ENCODE data around the gene TMEM203. TPM values are rescaled to one million over a fixed set of nuclear protein-coding genes. Genes with fewer than 3 reads are reported as not detected.
A peak's percentile ranks its signal among the peaks of the same experiment; 100 is the strongest.

TMEM203 gene
- total RNA-seq, 2 experiments from 2014 or later: 30.0 to 31.1 TPM

- ChIA-PET POLR2A (interaction anchor here (0.8 to 2.9 kb wide), 11 partner anchors 13 to 61 kb away, joined by 3 to 18 read pairs (median 5); partner anchors contain the start of genes CYSRT1, NDOR1, TMEM203 and TPRN), CTCF (interaction anchor here (0.7 to 3.4 kb wide), 9 partner anchors 13 to 153 kb away, joined by 3 to 14 read pairs (median 11); partner anchors contain the start of genes NDOR1, RNF208, TMEM203 and TPRN)
- Mint-ChIP-seq H3K27ac (peak overlapping the region; percentile 81), H3K4me1 (ENCODE audit: low read depth) (peaks cover 40% of the 10 kb centered on the region), H3K36me3 (peaks cover 20% of the 10 kb centered on the region), H3K27me3 (no peaks in the 10 kb centered on the region), H3K4me3 (peak overlapping the region; percentile 95), H3K9me3 (no peaks in the 10 kb centered on the region)
- no peak for DNase-seq
- intact Hi-C loops (cut with micrococcal nuclease): loop anchor here (1.0 kb wide), 4 partner anchors 12 to 52 kb away; partner anchors contain the start of genes NDOR1, TMEM203 and TPRN
These were observed 17.4 kb downstream of the TMEM203 start for GRCh38 chr9:137188086-137188489.

GRCh38 chr9:137187386-137187785, 18.1 kb downstream of the TMEM203 start:
- ChIA-PET CTCF (interaction anchor here (0.7 to 3.4 kb wide), 5 partner anchors 13 to 53 kb away, joined by 3 to 14 read pairs (median 12); partner anchors contain the start of genes NDOR1, RNF208, TMEM203 and TPRN), POLR2A (interaction anchor here (0.8 to 2.9 kb wide), 5 partner anchors 18 to 60 kb away, joined by 3 to 13 read pairs (median 4); partner anchors contain the start of genes CYSRT1, NDOR1 and TMEM203)
- Mint-ChIP-seq H3K36me3 (peaks cover 20% of the 10 kb centered on the region), H3K27ac (peak overlapping the region; percentile 81), H3K9me3 (no peaks in the 10 kb centered on the region), H3K4me3 (peak overlapping the region; percentile 95), H3K4me1 (ENCODE audit: low read depth) (peaks cover 40% of the 10 kb centered on the region), H3K27me3 (no peaks in the 10 kb centered on the region)
- intact Hi-C loops (cut with micrococcal nuclease): no loop called here
- DNase-seq: no peak

- Mint-ChIP-seq H3K4me3 (peak overlapping the region; percentile 95), H3K36me3 (peaks cover 23% of the 10 kb centered on the region), H3K9me3 (no peaks in the 10 kb centered on the region), H3K27ac (no peak overlapping the region), H3K27me3 (no peaks in the 10 kb centered on the region), H3K4me1 (ENCODE audit: low read depth) (peaks cover 40% of the 10 kb centered on the region)
- ChIA-PET POLR2A (no interaction called here), CTCF (interaction anchor here (1.1 kb wide), 1 partner anchor 50 kb away, joined by 3 read pairs; no protein-coding TSS in a partner anchor)
- intact Hi-C loops (cut with micrococcal nuclease): no loop called here
- DNase-seq: no peak
These were observed 19.1 kb downstream of the TMEM203 start for GRCh38 chr9:137186385-137186784.

- ChIA-PET POLR2A (no interaction called here), CTCF (interaction anchor here (1.1 kb wide), 1 partner anchor 51 kb away, joined by 3 read pairs; no protein-coding TSS in a partner anchor)
- Mint-ChIP-seq H3K27ac (no peak overlapping the region), H3K36me3 (peaks cover 22% of the 10 kb centered on the region), H3K27me3 (no peaks in the 10 kb centered on the region), H3K9me3 (no peaks in the 10 kb centered on the region), H3K4me3 (no peak overlapping the region), H3K4me1 (ENCODE audit: low read depth) (peaks cover 38% of the 10 kb centered on the region)
- intact Hi-C loops (cut with micrococcal nuclease): no loop called here
- DNase-seq: no peak
These were observed 19.5 kb downstream of the TMEM203 start for GRCh38 chr9:137185921-137186320.

GRCh38 chr9:137184881-137185660, 20.4 kb downstream of the TMEM203 start:
- H3K4me1 Mint-ChIP-seq (ENCODE audit: low read depth): peaks cover 32% of the 10 kb centered on the region
- POLR2A ChIA-PET: no interaction called here
- CTCF ChIA-PET: no interaction called here
- H3K27me3 Mint-ChIP-seq: no peaks in the 10 kb centered on the region
- H3K36me3 Mint-ChIP-seq: peaks cover 17% of the 10 kb centered on the region
- H3K27ac Mint-ChIP-seq: no peak overlapping the region
- DNase-seq: no peak
- H3K4me3 Mint-ChIP-seq: no peak overlapping the region
- intact Hi-C loops (cut with micrococcal nuclease): no loop called here
- no peaks in the 10 kb centered on the region for H3K9me3 Mint-ChIP-seq

- Mint-ChIP-seq H3K4me3 (no peak overlapping the region), H3K36me3 (peaks cover 16% of the 10 kb centered on the region), H3K27me3 (no peaks in the 10 kb centered on the region), H3K4me1 (ENCODE audit: low read depth) (peaks cover 24% of the 10 kb centered on the region), H3K27ac (no peak overlapping the region), H3K9me3 (no peaks in the 10 kb centered on the region)
- intact Hi-C loops (cut with micrococcal nuclease): no loop called here
- ChIA-PET CTCF (no interaction called here), POLR2A (no interaction called here)
- no peak for DNase-seq
These were observed 21.4 kb downstream of the TMEM203 start for GRCh38 chr9:137183980-137184595.

GRCh38 chr9:137182836-137183235, 22.6 kb downstream of the TMEM203 start:
- Mint-ChIP-seq H3K4me1 (ENCODE audit: low read depth) (peaks cover 22% of the 10 kb centered on the region), H3K27ac (no peak overlapping the region), H3K4me3 (no peak overlapping the region), H3K9me3 (no peaks in the 10 kb centered on the region), H3K27me3 (no peaks in the 10 kb centered on the region), H3K36me3 (peaks cover 12% of the 10 kb centered on the region)
- ChIA-PET POLR2A (no interaction called here), CTCF (no interaction called here)
- no peak for DNase-seq
- intact Hi-C loops (cut with micrococcal nuclease): no loop called here

- Mint-ChIP-seq H3K27me3 (no peaks in the 10 kb centered on the region), H3K4me3 (no peak overlapping the region), H3K4me1 (ENCODE audit: low read depth) (peaks cover 11% of the 10 kb centered on the region), H3K36me3 (peaks cover 12% of the 10 kb centered on the region), H3K9me3 (no peaks in the 10 kb centered on the region), H3K27ac (no peak overlapping the region)
- ChIA-PET POLR2A (interaction anchor here (1.5 kb wide), 1 partner anchor 90 kb away, joined by 3 read pairs; no protein-coding TSS in a partner anchor), CTCF (interaction anchor here (1.0 kb wide), 1 partner anchor 46 kb away, joined by 4 read pairs; the partner anchor contains the start of gene RNF224)
- intact Hi-C loops (cut with micrococcal nuclease): no loop called here
- DNase-seq: no peak
These were observed 23.8 kb downstream of the TMEM203 start for GRCh38 chr9:137181680-137182079.

- peaks cover 12% of the 10 kb centered on the region for H3K36me3 Mint-ChIP-seq
- no peaks in the 10 kb centered on the region for H3K27me3 Mint-ChIP-seq
- intact Hi-C loops (cut with micrococcal nuclease): no loop called here
- no peak overlapping the region for H3K27ac Mint-ChIP-seq
- CTCF ChIA-PET: interaction anchor here (1.0 kb wide), 1 partner anchor 47 kb away, joined by 4 read pairs; the partner anchor contains the start of gene RNF224
- no peaks in the 10 kb centered on the region for H3K9me3 Mint-ChIP-seq
- POLR2A ChIA-PET: interaction anchor here (0.7 to 1.5 kb wide), 2 partner anchors 60 to 91 kb away, joined by 3 read pairs; partner anchors contain the start of gene TUBB4B
- DNase-seq: no peak
- H3K4me1 Mint-ChIP-seq (ENCODE audit: low read depth): peaks cover 2% of the 10 kb centered on the region
- H3K4me3 Mint-ChIP-seq: no peak overlapping the region
These were observed 25.0 kb downstream of the TMEM203 start for GRCh38 chr9:137180491-137180890.

GRCh38 chr9:137179761-137180160, 25.7 kb downstream of the TMEM203 start:
- Mint-ChIP-seq H3K4me1 (ENCODE audit: low read depth) (peaks cover 2% of the 10 kb centered on the region), H3K27ac (no peak overlapping the region), H3K27me3 (no peaks in the 10 kb centered on the region), H3K36me3 (peaks cover 12% of the 10 kb centered on the region), H3K9me3 (no peaks in the 10 kb centered on the region), H3K4me3 (no peak overlapping the region)
- CTCF ChIA-PET: no interaction called here
- intact Hi-C loops (cut with micrococcal nuclease): no loop called here
- POLR2A ChIA-PET: no interaction called here
- no peak for DNase-seq

- POLR2A ChIA-PET: no interaction called here
- no peaks in the 10 kb centered on the region for H3K27me3 Mint-ChIP-seq
- H3K27ac Mint-ChIP-seq: no peak overlapping the region
- intact Hi-C loops (cut with micrococcal nuclease): no loop called here
- H3K9me3 Mint-ChIP-seq: no peaks in the 10 kb centered on the region
- H3K4me3 Mint-ChIP-seq: no peak overlapping the region
- CTCF ChIA-PET: no interaction called here
- no peak for DNase-seq
- H3K4me1 Mint-ChIP-seq (ENCODE audit: low read depth): peaks cover under 1% of the 10 kb centered on the region
- peaks cover 7% of the 10 kb centered on the region for H3K36me3 Mint-ChIP-seq
These were observed 26.4 kb downstream of the TMEM203 start for GRCh38 chr9:137178939-137179630.
